Liver (tissue), 3 donors: ENCODE measurements around the gene COL12A1.

Experiments
- FOXA2 ChIP-seq: IDR thresholded peaks from 2 replicates; pipeline ENCODE4 v1.6.1; 2016; ENCODE audit warnings: antibody characterized with exemption
- GABPA ChIP-seq, 2 donors: IDR thresholded peaks in 1 of 2; conservative IDR thresholded peaks in 1 of 2; 2 replicates each; pipeline ENCODE4 v1.6.1; 2016; ENCODE audit warnings: antibody characterized with exemption in 2 of 2, mild to moderate bottlenecking in 1 of 2, moderate library complexity in 1 of 2
- TAF1 ChIP-seq: conservative IDR thresholded peaks from 2 replicates; pipeline ENCODE4 v1.6.1; 2016; ENCODE audit warnings: antibody characterized with exemption, mild to moderate bottlenecking
- TF ChIP-seq, protein P1 (sequence below): IDR thresholded peaks from 2 replicates; pipeline ENCODE4 v1.6.1; 2016; ENCODE audit warnings: antibody characterized with exemption
- TF ChIP-seq, protein P2 (sequence below): fragments of 150-350 bp; IDR thresholded peaks from 2 replicates; pipeline ENCODE4 v1.5.1; 2017; ENCODE audit warnings: improper control_type of control experiment, low read depth, low read length; ENCODE audit not compliant: missing input control
- TF ChIP-seq, protein P3 (sequence below): IDR thresholded peaks from 2 replicates; pipeline ENCODE4 v1.6.1; 2016; ENCODE audit warnings: antibody characterized with exemption, mild to moderate bottlenecking
- donor health status: healthy.
- donor health status: healthy.

DNA sequence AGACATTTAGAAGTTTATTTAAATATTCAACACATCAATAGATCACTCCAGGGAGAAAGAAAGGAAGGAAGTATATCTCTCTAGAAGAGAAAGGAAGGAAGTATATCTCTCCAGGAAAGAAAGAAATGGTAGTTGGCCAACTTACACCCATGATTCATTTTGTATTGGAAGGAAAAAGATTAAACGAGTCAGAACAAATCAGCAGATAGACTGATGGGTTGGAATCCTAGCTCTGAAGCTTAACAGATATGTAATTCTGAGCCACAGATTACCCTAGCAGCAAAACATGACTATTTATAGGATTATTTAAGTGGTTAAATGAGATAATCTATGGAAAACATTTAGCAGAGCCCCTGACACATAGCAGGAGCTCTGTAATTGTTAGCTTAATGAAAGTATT is 27.1 kb downstream of the COL12A1 start:
- TF ChIP-seq, protein P1, sequence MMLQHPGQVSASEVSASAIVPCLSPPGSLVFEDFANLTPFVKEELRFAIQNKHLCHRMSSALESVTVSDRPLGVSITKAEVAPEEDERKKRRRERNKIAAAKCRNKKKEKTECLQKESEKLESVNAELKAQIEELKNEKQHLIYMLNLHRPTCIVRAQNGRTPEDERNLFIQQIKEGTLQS, result no peak
- TF ChIP-seq GABPA (IDR thresholded peaks at IDR 0.05 in 1 of 2, conservative IDR thresholded peaks at IDR 0.05 in 1 of 2), result no peak
- TF ChIP-seq, protein P2, sequence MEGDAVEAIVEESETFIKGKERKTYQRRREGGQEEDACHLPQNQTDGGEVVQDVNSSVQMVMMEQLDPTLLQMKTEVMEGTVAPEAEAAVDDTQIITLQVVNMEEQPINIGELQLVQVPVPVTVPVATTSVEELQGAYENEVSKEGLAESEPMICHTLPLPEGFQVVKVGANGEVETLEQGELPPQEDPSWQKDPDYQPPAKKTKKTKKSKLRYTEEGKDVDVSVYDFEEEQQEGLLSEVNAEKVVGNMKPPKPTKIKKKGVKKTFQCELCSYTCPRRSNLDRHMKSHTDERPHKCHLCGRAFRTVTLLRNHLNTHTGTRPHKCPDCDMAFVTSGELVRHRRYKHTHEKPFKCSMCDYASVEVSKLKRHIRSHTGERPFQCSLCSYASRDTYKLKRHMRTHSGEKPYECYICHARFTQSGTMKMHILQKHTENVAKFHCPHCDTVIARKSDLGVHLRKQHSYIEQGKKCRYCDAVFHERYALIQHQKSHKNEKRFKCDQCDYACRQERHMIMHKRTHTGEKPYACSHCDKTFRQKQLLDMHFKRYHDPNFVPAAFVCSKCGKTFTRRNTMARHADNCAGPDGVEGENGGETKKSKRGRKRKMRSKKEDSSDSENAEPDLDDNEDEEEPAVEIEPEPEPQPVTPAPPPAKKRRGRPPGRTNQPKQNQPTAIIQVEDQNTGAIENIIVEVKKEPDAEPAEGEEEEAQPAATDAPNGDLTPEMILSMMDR, result no peak
- no peak for TF ChIP-seq FOXA2
- TF ChIP-seq TAF1, result no peak
- TF ChIP-seq, protein P3, sequence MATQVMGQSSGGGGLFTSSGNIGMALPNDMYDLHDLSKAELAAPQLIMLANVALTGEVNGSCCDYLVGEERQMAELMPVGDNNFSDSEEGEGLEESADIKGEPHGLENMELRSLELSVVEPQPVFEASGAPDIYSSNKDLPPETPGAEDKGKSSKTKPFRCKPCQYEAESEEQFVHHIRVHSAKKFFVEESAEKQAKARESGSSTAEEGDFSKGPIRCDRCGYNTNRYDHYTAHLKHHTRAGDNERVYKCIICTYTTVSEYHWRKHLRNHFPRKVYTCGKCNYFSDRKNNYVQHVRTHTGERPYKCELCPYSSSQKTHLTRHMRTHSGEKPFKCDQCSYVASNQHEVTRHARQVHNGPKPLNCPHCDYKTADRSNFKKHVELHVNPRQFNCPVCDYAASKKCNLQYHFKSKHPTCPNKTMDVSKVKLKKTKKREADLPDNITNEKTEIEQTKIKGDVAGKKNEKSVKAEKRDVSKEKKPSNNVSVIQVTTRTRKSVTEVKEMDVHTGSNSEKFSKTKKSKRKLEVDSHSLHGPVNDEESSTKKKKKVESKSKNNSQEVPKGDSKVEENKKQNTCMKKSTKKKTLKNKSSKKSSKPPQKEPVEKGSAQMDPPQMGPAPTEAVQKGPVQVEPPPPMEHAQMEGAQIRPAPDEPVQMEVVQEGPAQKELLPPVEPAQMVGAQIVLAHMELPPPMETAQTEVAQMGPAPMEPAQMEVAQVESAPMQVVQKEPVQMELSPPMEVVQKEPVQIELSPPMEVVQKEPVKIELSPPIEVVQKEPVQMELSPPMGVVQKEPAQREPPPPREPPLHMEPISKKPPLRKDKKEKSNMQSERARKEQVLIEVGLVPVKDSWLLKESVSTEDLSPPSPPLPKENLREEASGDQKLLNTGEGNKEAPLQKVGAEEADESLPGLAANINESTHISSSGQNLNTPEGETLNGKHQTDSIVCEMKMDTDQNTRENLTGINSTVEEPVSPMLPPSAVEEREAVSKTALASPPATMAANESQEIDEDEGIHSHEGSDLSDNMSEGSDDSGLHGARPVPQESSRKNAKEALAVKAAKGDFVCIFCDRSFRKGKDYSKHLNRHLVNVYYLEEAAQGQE, result no peak
